Right lobe of liver (tissue), 4 donors: ENCODE data around the gene NPR3.

Experiments
- CTCF ChIP-seq, 4 donors: fragments of 200-600 bp in 3 of 4; fragments of 450-650 bp in 1 of 4; IDR thresholded peaks; one replicate each; pipeline versions ENCODE4 v1.5.1 to v1.8.0; 2016 to 2022; ENCODE audit warnings: antibody characterized with exemption in 4 of 4, mild to moderate bottlenecking in 2 of 4
- POLR2A ChIP-seq: fragments of 450-650 bp; IDR thresholded peaks from one replicate; pipeline ENCODE4 v1.6.1; 2017; ENCODE audit warnings: antibody characterized with exemption, mild to moderate bottlenecking
- donor health status: DM: no; HTN: no; CAD: no.
- donor health status: DM: no; HTN: no; CAD: no.
- donor health status: DM: no; HTN: yes; CAD: no.

GRCh38 chr5:32734827-32735378, 23.8 kb downstream of the NPR3 start:
- TF ChIP-seq CTCF (IDR thresholded peaks at IDR 0.05) (no peak), POLR2A (no peak)
